Loucy (cell line): Measurements from ENCODE around the gene SLC35F1.

ENCODE experiments used
- H2AFZ ChIP-seq: fragments of 200-600 bp; sonication (generic); 2 replicates; pipeline ENCODE4 v1.6.0; 2016; ENCODE audit warnings: antibody characterized with exemption, mild to moderate bottlenecking, low read length, moderate library complexity
- H3F3A ChIP-seq: fragments of 200-600 bp; 2 replicates; pipeline ENCODE4 v1.6.0; 2016; ENCODE audit warnings: antibody characterized with exemption, low read depth, mild to moderate bottlenecking
- H3K27me3 ChIP-seq: fragments of 200-600 bp; sonication (generic); 2 replicates; pipeline ENCODE4 v1.6.1; 2014; ENCODE audit warnings: low read length, mild to moderate bottlenecking; ENCODE audit not compliant: insufficient read depth, poor library complexity, severe bottlenecking
- H3K36me3 ChIP-seq: fragments of 200-600 bp; sonication (generic); 2 replicates; pipeline ENCODE4 v1.6.1; 2016; ENCODE audit warnings: low read length; ENCODE audit not compliant: insufficient read depth
- H3K4me1 ChIP-seq: fragments of 200-600 bp; sonication (generic); 2 replicates; pipeline ENCODE4 v1.5.1; 2014; ENCODE audit warnings: low read length, mild to moderate bottlenecking; ENCODE audit not compliant: insufficient read depth, poor library complexity, severe bottlenecking
- H3K4me2 ChIP-seq: fragments of 200-600 bp; sonication (generic); 2 replicates; pipeline ENCODE4 v1.6.0; 2014; ENCODE audit warnings: antibody characterized with exemption, low read length, low read depth, mild to moderate bottlenecking; ENCODE audit not compliant: poor library complexity, severe bottlenecking
- H3K4me3 ChIP-seq: fragments of 200-600 bp; sonication (generic); 2 replicates; pipeline ENCODE4 v1.5.1; 2014; ENCODE audit warnings: low read length, mild to moderate bottlenecking, mixed read lengths; ENCODE audit not compliant: poor library complexity, severe bottlenecking
- H3K79me2 ChIP-seq: fragments of 200-600 bp; sonication (generic); 2 replicates; pipeline ENCODE4 v1.6.1; 2014; ENCODE audit warnings: low read length; ENCODE audit not compliant: insufficient read depth
- H3K9ac ChIP-seq: fragments of 200-600 bp; sonication (generic); 2 replicates; pipeline ENCODE4 v1.6.0; 2014; ENCODE audit warnings: mild to moderate bottlenecking, low read depth, low read length, moderate library complexity; ENCODE audit not compliant: poor library complexity, severe bottlenecking
- H3K9me2 ChIP-seq: fragments of 200-600 bp; sonication (generic); replicated peaks from 2 replicates; pipeline ENCODE4 v1.6.1; 2016; ENCODE audit warnings: low read depth, low read length, mixed read lengths
- H3K9me3 ChIP-seq: fragments of 200-600 bp; sonication (generic); 2 replicates; pipeline ENCODE4 v1.6.1; 2014; ENCODE audit warnings: mild to moderate bottlenecking, antibody characterized with exemption, low read length, low read depth; ENCODE audit not compliant: insufficient read depth
- H4K20me1 ChIP-seq: fragments of 200-600 bp; sonication (generic); 2 replicates; pipeline ENCODE4 v1.6.0; 2014; ENCODE audit warnings: antibody characterized with exemption, low read length, mild to moderate bottlenecking; ENCODE audit not compliant: insufficient read depth, poor library complexity, severe bottlenecking
- EZH2phosphoT487 ChIP-seq: fragments of 200-600 bp; IDR thresholded peaks from 2 replicates; pipeline ENCODE4 v1.6.1; 2018; ENCODE audit warnings: antibody characterized with exemption, mild to moderate bottlenecking, moderate library complexity, borderline replicate concordance
- TF ChIP-seq, protein P1 (sequence below): fragments of 200-600 bp; sonication (generic); conservative IDR thresholded peaks from 2 replicates; pipeline ENCODE4 v1.5.1; 2014; ENCODE audit warnings: mild to moderate bottlenecking, antibody characterized with exemption, low read length

The SLC35F1 gene

GRCh38 chr6:117919775-117920729 lies 13.0 kb downstream of the SLC35F1 start:
- Histone ChIP-seq H2AFZ (no peak overlapping the region), H3K36me3 (no peaks in the 10 kb centered on the region), H3K27me3 (no peaks in the 10 kb centered on the region), H4K20me1 (no peaks in the 10 kb centered on the region), H3K79me2 (no peaks in the 10 kb centered on the region), H3K4me2 (no peak overlapping the region), H3K9me3 (no peaks in the 10 kb centered on the region), H3K4me3 (no peak overlapping the region), H3K4me1 (no peaks in the 10 kb centered on the region), H3K9ac (no peak overlapping the region), H3K9me2 (no peaks in the 10 kb centered on the region), H3F3A (no peaks in the 10 kb centered on the region)
- no peak for TF ChIP-seq EZH2phosphoT487
- TF ChIP-seq, protein P1, sequence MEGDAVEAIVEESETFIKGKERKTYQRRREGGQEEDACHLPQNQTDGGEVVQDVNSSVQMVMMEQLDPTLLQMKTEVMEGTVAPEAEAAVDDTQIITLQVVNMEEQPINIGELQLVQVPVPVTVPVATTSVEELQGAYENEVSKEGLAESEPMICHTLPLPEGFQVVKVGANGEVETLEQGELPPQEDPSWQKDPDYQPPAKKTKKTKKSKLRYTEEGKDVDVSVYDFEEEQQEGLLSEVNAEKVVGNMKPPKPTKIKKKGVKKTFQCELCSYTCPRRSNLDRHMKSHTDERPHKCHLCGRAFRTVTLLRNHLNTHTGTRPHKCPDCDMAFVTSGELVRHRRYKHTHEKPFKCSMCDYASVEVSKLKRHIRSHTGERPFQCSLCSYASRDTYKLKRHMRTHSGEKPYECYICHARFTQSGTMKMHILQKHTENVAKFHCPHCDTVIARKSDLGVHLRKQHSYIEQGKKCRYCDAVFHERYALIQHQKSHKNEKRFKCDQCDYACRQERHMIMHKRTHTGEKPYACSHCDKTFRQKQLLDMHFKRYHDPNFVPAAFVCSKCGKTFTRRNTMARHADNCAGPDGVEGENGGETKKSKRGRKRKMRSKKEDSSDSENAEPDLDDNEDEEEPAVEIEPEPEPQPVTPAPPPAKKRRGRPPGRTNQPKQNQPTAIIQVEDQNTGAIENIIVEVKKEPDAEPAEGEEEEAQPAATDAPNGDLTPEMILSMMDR = no peak

DNA sequence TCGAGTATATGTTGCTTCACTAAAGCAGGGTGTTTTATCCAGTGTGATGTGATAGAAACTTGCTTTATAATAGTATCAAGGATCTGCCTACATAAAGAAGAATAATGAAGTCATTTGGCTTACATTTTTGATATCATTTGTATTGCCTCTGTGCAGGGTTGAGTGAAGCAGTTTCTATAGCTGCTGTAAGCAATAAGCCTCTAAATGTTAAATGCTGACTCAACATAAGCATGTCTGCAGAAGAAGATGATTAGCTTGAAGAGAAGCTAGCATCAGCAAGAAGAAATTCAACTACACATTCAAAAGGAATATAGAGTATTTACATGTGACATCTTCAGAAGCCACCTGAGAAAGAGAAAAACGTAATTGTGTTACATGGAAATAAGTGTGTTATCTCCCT lies 17.6 kb downstream of the SLC35F1 start:
- TF ChIP-seq, protein P1 = no peak
- no peak for TF ChIP-seq EZH2phosphoT487
- H3K4me3 ChIP-seq = no peak overlapping the region

DNA sequence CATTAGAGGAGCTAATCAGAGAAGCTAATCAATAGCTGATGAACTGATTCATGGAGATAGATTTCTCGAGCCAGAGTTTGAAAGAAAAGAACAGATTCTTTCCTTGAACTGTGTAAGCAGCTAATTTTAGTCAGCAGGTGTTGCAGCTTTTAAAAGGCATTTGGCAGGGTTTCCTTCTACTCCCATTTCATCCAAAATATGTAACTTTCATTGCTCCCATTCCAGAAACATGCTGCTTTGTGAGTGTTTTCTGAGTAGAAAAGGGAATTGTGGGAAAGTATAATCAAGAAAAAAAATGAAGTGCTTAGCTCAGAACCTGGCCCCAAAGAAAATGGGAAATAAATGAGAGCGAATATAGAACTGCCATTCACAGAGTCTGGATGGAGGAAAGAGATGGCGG lies 20.8 kb downstream of the SLC35F1 start:
- Histone ChIP-seq H3K9ac (no peak overlapping the region), H3K4me3 (no peak overlapping the region), H3K36me3 (no peaks in the 10 kb centered on the region), H2AFZ (no peak overlapping the region), H3K4me1 (no peaks in the 10 kb centered on the region), H3K9me3 (no peaks in the 10 kb centered on the region), H3K9me2 (no peaks in the 10 kb centered on the region), H3K4me2 (no peak overlapping the region), H4K20me1 (no peaks in the 10 kb centered on the region), H3K79me2 (no peaks in the 10 kb centered on the region), H3F3A (no peaks in the 10 kb centered on the region), H3K27me3 (no peaks in the 10 kb centered on the region)
- TF ChIP-seq, protein P1 = no peak
- no peak for TF ChIP-seq EZH2phosphoT487

More for the DNA sequence above, 17.6 kb downstream of the SLC35F1 start:
- H3F3A ChIP-seq = no peaks in the 10 kb centered on the region
- no peak overlapping the region for H2AFZ ChIP-seq
- H3K9me2 ChIP-seq = no peaks in the 10 kb centered on the region
- H3K36me3 ChIP-seq = no peaks in the 10 kb centered on the region
- H3K9ac ChIP-seq = no peak overlapping the region
- no peaks in the 10 kb centered on the region for H3K9me3 ChIP-seq
- no peaks in the 10 kb centered on the region for H4K20me1 ChIP-seq
- no peaks in the 10 kb centered on the region for H3K4me1 ChIP-seq
- H3K79me2 ChIP-seq = no peaks in the 10 kb centered on the region
- no peak overlapping the region for H3K4me2 ChIP-seq
- H3K27me3 ChIP-seq = no peaks in the 10 kb centered on the region
